Mesothelial cell of epicardium (in vitro differentiated cells): ENCODE results near the gene JADE3. TPM values are rescaled to one million over a fixed set of nuclear protein-coding genes. Genes with fewer than 3 reads are reported as not detected.

Experiments
- DNase-seq, 2 experiments: peaks; one replicate each; pipeline ENCODE4 v3.0.0; 2021; ENCODE audit warnings: low spot score in 2 of 2; ENCODE audit not compliant: unreplicated experiment in 2 of 2
- H3K27ac Mint-ChIP-seq: 2 replicates; pipeline ENCODE4 v1.8.0; 2021; ENCODE audit warnings: mixed read lengths
- H3K27me3 Mint-ChIP-seq: 2 replicates; pipeline ENCODE4 v1.8.0; 2021; ENCODE audit warnings: low read depth, mixed read lengths
- H3K36me3 Mint-ChIP-seq: 2 replicates; pipeline ENCODE4 v1.8.0; 2021; ENCODE audit warnings: mixed read lengths
- H3K4me1 Mint-ChIP-seq: 2 replicates; pipeline ENCODE4 v1.8.0; 2021; ENCODE audit warnings: mixed read lengths
- H3K4me3 Mint-ChIP-seq: 2 replicates; pipeline ENCODE4 v1.8.0; 2021; ENCODE audit warnings: mild to moderate bottlenecking, moderate library complexity, mixed read lengths
- H3K9me3 Mint-ChIP-seq: 2 replicates; pipeline ENCODE4 v1.8.0; 2021; ENCODE audit warnings: mixed read lengths
- CTCF ChIP-seq: fragments of 200-600 bp; sonication (generic); IDR thresholded peaks from one replicate; pipeline ENCODE4 v1.5.0; 2021; ENCODE audit warnings: antibody characterized with exemption; ENCODE audit not compliant: unreplicated experiment
- total RNA-seq: library from RNA; stranded (reverse); gene quantifications from 3 replicates; pipeline ENCODE4 v1.2.1, GENCODE V29; 2021

JADE3 gene
- total RNA-seq, 1 donor from 2014 or later, result 16.4 TPM

GRCh38 chrX:47080915-47081236, 168.7 kb downstream of the JADE3 start:
- H3K9me3 Mint-ChIP-seq, result peaks cover 8% of the 10 kb centered on the region
- H3K36me3 Mint-ChIP-seq, result peaks cover 2% of the 10 kb centered on the region
- H3K4me3 Mint-ChIP-seq, result no peak overlapping the region
- H3K4me1 Mint-ChIP-seq, result peaks cover 5% of the 10 kb centered on the region
- TF ChIP-seq CTCF, result no peak
- DNase-seq, result no peak
- H3K27me3 Mint-ChIP-seq, result no peaks in the 10 kb centered on the region
- no peak overlapping the region for H3K27ac Mint-ChIP-seq

GRCh38 chrX:47091149-47091775, 179.0 kb downstream of the JADE3 start:
- DNase-seq, result no peak

GRCh38 chrX:47093248-47093647, 181.0 kb downstream of the JADE3 start:
- no peaks in the 10 kb centered on the region for H3K27me3 Mint-ChIP-seq
- no peaks in the 10 kb centered on the region for H3K36me3 Mint-ChIP-seq
- peaks cover 12% of the 10 kb centered on the region for H3K4me1 Mint-ChIP-seq
- no peak overlapping the region for H3K4me3 Mint-ChIP-seq
- peaks cover 11% of the 10 kb centered on the region for H3K9me3 Mint-ChIP-seq
- TF ChIP-seq CTCF, result peak; percentile 53
- no peak for DNase-seq
- H3K27ac Mint-ChIP-seq, result no peak overlapping the region

More at GRCh38 chrX:47091149-47091775, 179.0 kb downstream of the JADE3 start:
- Mint-ChIP-seq H3K9me3 (peaks cover 7% of the 10 kb centered on the region), H3K27ac (peak overlapping the region; percentile 11), H3K27me3 (no peaks in the 10 kb centered on the region), H3K4me1 (peaks cover 12% of the 10 kb centered on the region), H3K4me3 (no peak overlapping the region), H3K36me3 (no peaks in the 10 kb centered on the region)
- no peak for TF ChIP-seq CTCF

GRCh38 chrX:47093860-47094259, 181.6 kb downstream of the JADE3 start:
- Mint-ChIP-seq H3K36me3 (no peaks in the 10 kb centered on the region), H3K4me3 (no peak overlapping the region), H3K27me3 (no peaks in the 10 kb centered on the region), H3K9me3 (peaks cover 13% of the 10 kb centered on the region), H3K27ac (no peak overlapping the region), H3K4me1 (peaks cover 12% of the 10 kb centered on the region)
- no peak for DNase-seq
- no peak for TF ChIP-seq CTCF

GRCh38 chrX:47097018-47097417, 184.8 kb downstream of the JADE3 start:
- TF ChIP-seq CTCF, result no peak

More at GRCh38 chrX:47097018-47097417, 184.8 kb downstream of the JADE3 start:
- H3K27me3 Mint-ChIP-seq, result no peaks in the 10 kb centered on the region
- peaks cover 6% of the 10 kb centered on the region for H3K4me1 Mint-ChIP-seq
- peaks cover 21% of the 10 kb centered on the region for H3K9me3 Mint-ChIP-seq
- H3K4me3 Mint-ChIP-seq, result no peak overlapping the region
- peaks cover 6% of the 10 kb centered on the region for H3K36me3 Mint-ChIP-seq
- DNase-seq, result no peak
- no peak overlapping the region for H3K27ac Mint-ChIP-seq
